RWPE1 (cell line): Measurements from ENCODE around the gene SCGB1C1.
"Not testable (repeated sequence)": the region's sequence is repeated elsewhere in the genome, so short reads cannot be mapped to it uniquely, and the experiment has no call there.

Experiments used
- CTCF ChIA-PET: fragments of 350-600 bp; sonication (Branson Sonifier 250); formaldehyde crosslinking; extraction: SDS; loops from one replicate; lab custom pipeline; 2021; lab: Yijun Ruan, JAX
- POLR2A ChIA-PET: fragments of 400-600 bp; formaldehyde crosslinking; extraction: SDS; loops from one replicate; lab custom pipeline; 2020; ENCODE audit warnings: antibody characterized with exemption; ENCODE audit not compliant: low non-redundant PET; lab: Yijun Ruan, JAX
- DNase-seq: peaks from one replicate; pipeline ENCODE4 v3.0.0; 2012; ENCODE audit warnings: low spot score
- H3K27ac ChIP-seq: fragments of 450-650 bp; 2 replicates; pipeline ENCODE4 v1.5.1; 2017
- CTCF ChIP-seq: fragments of 450-650 bp; conservative IDR thresholded peaks from 2 replicates; pipeline ENCODE4 v1.5.1; 2017; ENCODE audit warnings: low read depth, mild to moderate bottlenecking

The SCGB1C1 gene

GRCh38 chr11:235997-236773 is 43.3 kb downstream of the SCGB1C1 start, which contains the start of gene SIRT3:
TSS of gene SIRT3 (minus strand) at chr11:236342. CDS start at chr11:236328, 14 bp downstream.
- DNase-seq, result peak; percentile 92
- no peak for TF ChIP-seq CTCF
- peak within 1 kb of the TSS; percentile 94 for H3K27ac ChIP-seq
- ChIA-PET POLR2A (interaction anchor here (0.7 to 1.1 kb wide), 2 partner anchors 29 to 31 kb away, joined by 3 read pairs; partner anchors contain the start of genes BET1L and RIC8A), CTCF (interaction anchor here (1.3 kb wide), 1 partner anchor 15 kb away, joined by 5 read pairs; no protein-coding TSS in a partner anchor)

GRCh38 chr11:236774-237767 is 44.2 kb downstream of the SCGB1C1 start, which contains the start of gene PSMD13:
TSS of gene PSMD13 (plus strand) at chr11:236976. CDS start at chr11:237050, 74 bp downstream.
- TF ChIP-seq CTCF, result no peak
- POLR2A ChIA-PET, result interaction anchor here (1.1 kb wide), 1 partner anchor 30 kb away, joined by 3 read pairs; the partner anchor contains the start of genes BET1L and RIC8A
- peak; percentile 87 for DNase-seq
- peak within 1 kb of the TSS; percentile 94 for H3K27ac ChIP-seq
- CTCF ChIA-PET, result interaction anchor here (0.7 to 1.3 kb wide), 4 partner anchors 14 to 127 kb away, joined by 3 to 5 read pairs (median 4); partner anchors contain the start of gene IFITM2

- H3K27ac ChIP-seq, DNase-seq, POLR2A ChIA-PET, CTCF ChIA-PET: not testable (repeated sequence)
Observed at GRCh38 chr11:238346-238745, 45.5 kb downstream of the SCGB1C1 start.

- TF ChIP-seq CTCF, result no peak
- no peak overlapping the region for H3K27ac ChIP-seq
- ChIA-PET CTCF (no interaction called here), POLR2A (no interaction called here)
- no peak for DNase-seq
Observed at GRCh38 chr11:240315-240714, 47.4 kb downstream of the SCGB1C1 start.

- no peak overlapping the region for H3K27ac ChIP-seq
- no peak for DNase-seq
- no peak for TF ChIP-seq CTCF
- CTCF ChIA-PET, result no interaction called here
- POLR2A ChIA-PET, result no interaction called here
Observed at GRCh38 chr11:241634-242033, 48.8 kb downstream of the SCGB1C1 start.
